MG63 (cell line): ENCODE data around the gene ATP6V0E1. TPM values are rescaled to one million over a fixed set of nuclear protein-coding genes. Genes with fewer than 3 reads are reported as not detected.
"Not testable (repeated sequence)": the region's sequence is repeated elsewhere in the genome, so short reads cannot be mapped to it uniquely, and the experiment has no call there.

Experiments
- DNase-seq: peaks from one replicate; pipeline ENCODE4 v3.0.0-alpha.2; 2020
- H3K27me3 ChIP-seq: fragments of 250-450 bp; sonication (Bioruptor Pico); 2 replicates; pipeline ENCODE4 v1.5.1; 2020; ENCODE audit warnings: mild to moderate bottlenecking, moderate library complexity
- H3K36me3 ChIP-seq: fragments of 250-450 bp; sonication (Bioruptor Pico); 2 replicates; pipeline ENCODE4 v1.5.1; 2020; ENCODE audit warnings: mild to moderate bottlenecking, moderate library complexity
- H3K4me3 ChIP-seq: fragments of 250-450 bp; sonication (Bioruptor Pico); 2 replicates; pipeline ENCODE4 v1.5.1; 2020; ENCODE audit warnings: mild to moderate bottlenecking, moderate library complexity
- H3K9me3 ChIP-seq: fragments of 250-450 bp; sonication (Bioruptor Pico); 2 replicates; pipeline ENCODE4 v1.5.1; 2020; ENCODE audit warnings: mild to moderate bottlenecking, moderate library complexity
- total RNA-seq: library from RNA; depleted of rRNA; stranded (reverse); fragments of >200 nt; shearing (Covaris generic); gene quantifications from 2 replicates; pipeline ENCODE4 v1.2.3, GENCODE V29; 2014; ENCODE audit warnings: low replicate concordance

The ATP6V0E1 gene
- total RNA-seq, 1 experiment from 2014 or later: 296 TPM

GRCh38 chr5:173041881-173042762, 58.6 kb downstream of the ATP6V0E1 start:
- no peak overlapping the region for H3K4me3 ChIP-seq
- no peak for DNase-seq
- peaks cover 20% of the 10 kb centered on the region for H3K36me3 ChIP-seq
- peaks cover 20% of the 10 kb centered on the region for H3K9me3 ChIP-seq
- no peaks in the 10 kb centered on the region for H3K27me3 ChIP-seq

- H3K36me3 ChIP-seq: peaks cover 14% of the 10 kb centered on the region
- H3K27me3 ChIP-seq: no peaks in the 10 kb centered on the region
- no peak overlapping the region for H3K4me3 ChIP-seq
- DNase-seq: no peak
- H3K9me3 ChIP-seq: peaks cover 20% of the 10 kb centered on the region
Observed at GRCh38 chr5:173042763-173043107, 59.2 kb downstream of the ATP6V0E1 start.

GRCh38 chr5:173045474-173045873, 61.9 kb downstream of the ATP6V0E1 start:
- H3K9me3 ChIP-seq: peaks cover 7% of the 10 kb centered on the region
- DNase-seq: no peak
- H3K36me3 ChIP-seq: peaks cover 7% of the 10 kb centered on the region; the same call in 1 of the 2 replicates
- no peaks in the 10 kb centered on the region for H3K27me3 ChIP-seq
- no peak overlapping the region for H3K4me3 ChIP-seq

- H3K27me3 ChIP-seq, H3K36me3 ChIP-seq, DNase-seq, H3K9me3 ChIP-seq, H3K4me3 ChIP-seq: not testable (repeated sequence)
Observed at GRCh38 chr5:173047096-173047837, 63.7 kb downstream of the ATP6V0E1 start.

GRCh38 chr5:173047838-173048105, 64.2 kb downstream of the ATP6V0E1 start:
- Histone ChIP-seq H3K36me3 (no peaks in the 10 kb centered on the region), H3K4me3 (no peak overlapping the region), H3K9me3 (no peaks in the 10 kb centered on the region), H3K27me3 (no peaks in the 10 kb centered on the region)
- no peak for DNase-seq

GRCh38 chr5:173050791-173051190, 67.2 kb downstream of the ATP6V0E1 start:
- DNase-seq: peak; percentile 25
- Histone ChIP-seq H3K27me3 (no peaks in the 10 kb centered on the region), H3K4me3 (no peak overlapping the region)

GRCh38 chr5:173051746-173052145, 68.2 kb downstream of the ATP6V0E1 start:
- no peak overlapping the region for H3K4me3 ChIP-seq
- peak; percentile 42 for DNase-seq
- H3K9me3 ChIP-seq: no peaks in the 10 kb centered on the region
- no peaks in the 10 kb centered on the region for H3K36me3 ChIP-seq
- no peaks in the 10 kb centered on the region for H3K27me3 ChIP-seq

More at GRCh38 chr5:173050791-173051190, 67.2 kb downstream of the ATP6V0E1 start:
- H3K36me3 ChIP-seq: no peaks in the 10 kb centered on the region
- H3K9me3 ChIP-seq: no peaks in the 10 kb centered on the region

GRCh38 chr5:173053041-173053440, 69.5 kb downstream of the ATP6V0E1 start:
- Histone ChIP-seq H3K27me3 (no peaks in the 10 kb centered on the region), H3K9me3 (no peaks in the 10 kb centered on the region), H3K36me3 (no peaks in the 10 kb centered on the region), H3K4me3 (no peak overlapping the region)
- DNase-seq: no peak

- Histone ChIP-seq H3K27me3 (no peaks in the 10 kb centered on the region), H3K4me3 (peak overlapping the region; percentile 92), H3K9me3 (no peaks in the 10 kb centered on the region), H3K36me3 (no peaks in the 10 kb centered on the region)
- no peak for DNase-seq
Observed at GRCh38 chr5:173055042-173055721, 71.6 kb downstream of the ATP6V0E1 start.

- no peaks in the 10 kb centered on the region for H3K36me3 ChIP-seq
- H3K4me3 ChIP-seq: peak overlapping the region; percentile 92
- H3K9me3 ChIP-seq: no peaks in the 10 kb centered on the region
- H3K27me3 ChIP-seq: no peaks in the 10 kb centered on the region
- DNase-seq: no peak
Observed at GRCh38 chr5:173055722-173055982, 72.1 kb downstream of the ATP6V0E1 start.

GRCh38 chr5:173055983-173056782, 72.6 kb downstream of the ATP6V0E1 start, which contains the start of gene CREBRF:
TSS of gene CREBRF (plus strand) at chr5:173056352. CDS start at chr5:173080776, 24,424 bp downstream.
- peak; percentile 100 for DNase-seq
- peak within 1 kb of the TSS; percentile 92 for H3K4me3 ChIP-seq
- no peaks in the 10 kb centered on the region for H3K27me3 ChIP-seq
- H3K9me3 ChIP-seq: no peaks in the 10 kb centered on the region
- no peaks in the 10 kb centered on the region for H3K36me3 ChIP-seq

GRCh38 chr5:173056783-173057061, 73.2 kb downstream of the ATP6V0E1 start:
- H3K27me3 ChIP-seq: no peaks in the 10 kb centered on the region
- H3K36me3 ChIP-seq: no peaks in the 10 kb centered on the region
- H3K4me3 ChIP-seq: peak overlapping the region; percentile 92
- no peaks in the 10 kb centered on the region for H3K9me3 ChIP-seq
- DNase-seq: no peak

GRCh38 chr5:173057062-173057924, 73.7 kb downstream of the ATP6V0E1 start:
- peak overlapping the region; percentile 92 for H3K4me3 ChIP-seq
- H3K36me3 ChIP-seq: no peaks in the 10 kb centered on the region
- H3K27me3 ChIP-seq: no peaks in the 10 kb centered on the region
- peak; percentile 100 for DNase-seq
- H3K9me3 ChIP-seq: no peaks in the 10 kb centered on the region

GRCh38 chr5:173062141-173062540, 78.6 kb downstream of the ATP6V0E1 start:
- DNase-seq: no peak
- Histone ChIP-seq H3K4me3 (no peak overlapping the region), H3K9me3 (no peaks in the 10 kb centered on the region), H3K27me3 (no peaks in the 10 kb centered on the region), H3K36me3 (no peaks in the 10 kb centered on the region)

GRCh38 chr5:173065155-173065554, 81.6 kb downstream of the ATP6V0E1 start:
- H3K9me3 ChIP-seq: no peaks in the 10 kb centered on the region
- no peaks in the 10 kb centered on the region for H3K27me3 ChIP-seq
- H3K4me3 ChIP-seq: no peak overlapping the region
- DNase-seq: no peak
- H3K36me3 ChIP-seq: no peaks in the 10 kb centered on the region

- Histone ChIP-seq H3K4me3 (no peak overlapping the region), H3K27me3 (no peaks in the 10 kb centered on the region), H3K36me3 (no peaks in the 10 kb centered on the region), H3K9me3 (no peaks in the 10 kb centered on the region)
- DNase-seq: no peak
Observed at GRCh38 chr5:173069671-173070070, 86.1 kb downstream of the ATP6V0E1 start.
